DMS153 (cell line): ENCODE data around the gene GABRB2.

Source experiments
- DNase-seq: peaks from one replicate; lab custom pipeline; 2025; lab: John Stamatoyannopoulos, UW

Gene GABRB2

GRCh38 chr5:161387121-161387520 is 159.4 kb downstream of the GABRB2 start:
- DNase-seq = no peak

GRCh38 chr5:161385027-161385426 is 161.5 kb downstream of the GABRB2 start:
- no peak for DNase-seq

GRCh38 chr5:161382685-161383084 is 163.8 kb downstream of the GABRB2 start:
- no peak for DNase-seq

- DNase-seq = no peak
Measured at GRCh38 chr5:161380486-161380885, 166.0 kb downstream of the GABRB2 start.

- no peak for DNase-seq
Measured at GRCh38 chr5:161378701-161379100, 167.8 kb downstream of the GABRB2 start.

- DNase-seq = no peak
Measured at GRCh38 chr5:161376034-161376433, 170.5 kb downstream of the GABRB2 start.

- no peak for DNase-seq
Measured at GRCh38 chr5:161373345-161373707, 173.2 kb downstream of the GABRB2 start.

- no peak for DNase-seq
Measured at GRCh38 chr5:161372682-161373344, 173.7 kb downstream of the GABRB2 start.

- no peak for DNase-seq
Measured at GRCh38 chr5:161369022-161369421, 177.5 kb downstream of the GABRB2 start.

GRCh38 chr5:161358446-161358845 is 188.1 kb downstream of the GABRB2 start:
- DNase-seq = no peak

GRCh38 chr5:161344234-161344633 is 202.3 kb downstream of the GABRB2 start:
- DNase-seq = no peak

GRCh38 chr5:161342886-161343285 is 203.6 kb downstream of the GABRB2 start:
- no peak for DNase-seq

- DNase-seq = no peak
Measured at GRCh38 chr5:161340012-161340411, 206.5 kb downstream of the GABRB2 start.

- DNase-seq = no peak
Measured at GRCh38 chr5:161333194-161333880, 213.2 kb downstream of the GABRB2 start.

- no peak for DNase-seq
Measured at GRCh38 chr5:161332343-161332742, 214.2 kb downstream of the GABRB2 start.

- no peak for DNase-seq
Measured at GRCh38 chr5:161314033-161314432, 232.5 kb downstream of the GABRB2 start.

GRCh38 chr5:161312882-161313281 is 233.6 kb downstream of the GABRB2 start:
- DNase-seq = no peak

- DNase-seq = no peak
Measured at GRCh38 chr5:161311965-161312364, 234.6 kb downstream of the GABRB2 start.

GRCh38 chr5:161311146-161311708 is 235.3 kb downstream of the GABRB2 start:
- DNase-seq = no peak

GRCh38 chr5:161306351-161306995 is 240.1 kb downstream of the GABRB2 start:
- DNase-seq = no peak

- no peak for DNase-seq
Measured at GRCh38 chr5:161305601-161306000, 240.9 kb downstream of the GABRB2 start.

GRCh38 chr5:161302559-161302958 is 244.0 kb downstream of the GABRB2 start:
- no peak for DNase-seq

GRCh38 chr5:161301586-161301985 is 244.9 kb downstream of the GABRB2 start:
- DNase-seq = no peak
